ENCODE results near the gene RORC. TPM values are rescaled to one million over a fixed set of nuclear protein-coding genes. Genes with fewer than 3 reads are reported as not detected.
"Not testable (repeated sequence)": the region's sequence is repeated elsewhere in the genome, so short reads cannot be mapped to it uniquely, and the experiment has no call there.

The RORC gene
- total and polyA plus RNA-seq, 7 donors: 0.27 to 18.0 (median 3.9) TPM; not detected in 1

DNA sequence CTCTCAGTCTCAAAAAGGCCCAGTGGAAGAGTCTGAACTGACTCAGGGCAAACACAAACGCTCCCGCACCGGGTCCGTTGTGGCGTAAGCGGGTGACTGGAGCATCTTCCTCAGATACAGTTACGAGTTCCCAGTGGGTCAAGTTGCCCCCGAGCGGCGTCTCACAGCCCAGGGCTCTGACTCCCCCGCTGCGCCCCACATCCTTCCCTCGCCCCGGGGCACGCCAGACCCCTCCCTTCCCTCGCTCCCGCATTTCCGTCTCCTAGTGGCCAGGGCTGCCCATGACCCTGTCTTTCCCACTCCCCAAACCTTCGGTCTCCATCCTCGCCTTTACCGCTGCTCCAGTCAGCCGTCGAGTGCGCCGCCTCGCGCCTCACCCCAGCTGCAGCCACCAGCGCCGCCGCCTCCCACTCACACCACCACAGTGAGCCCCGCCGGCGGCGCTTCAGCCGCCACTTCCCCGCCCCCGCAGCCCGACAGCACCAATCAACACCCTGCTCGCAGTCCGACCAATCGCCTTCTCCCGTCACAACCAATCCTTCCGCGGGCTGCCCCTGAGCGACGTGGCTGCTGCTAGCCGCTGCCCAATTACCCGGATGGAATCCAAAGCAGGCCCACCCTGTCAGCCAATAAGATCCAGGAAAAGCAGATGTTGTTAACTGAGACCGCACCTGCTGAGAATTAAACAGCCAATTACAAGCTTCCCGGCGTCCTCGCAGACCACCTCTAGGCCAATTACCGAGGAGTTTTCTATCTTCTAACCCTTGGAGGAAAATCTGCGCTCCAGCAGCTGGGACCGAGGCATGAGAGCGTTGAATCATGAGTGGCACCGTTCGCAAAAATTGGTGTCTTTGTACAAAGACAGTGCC lies 41.3 kb downstream of the RORC start, which contains the start of gene TDRKH:
Gene TDRKH (minus strand): TSS at position 430 of the 869 bp plus-strand sequence. CDS start 7,478 bp downstream, outside the sequence.
- peak; percentile 99 for DNase-seq
- Histone ChIP-seq H3K4me1 (peaks cover 0 to 22% (median 12%) of the 10 kb centered on the region in 4 donors), H3K27me3 (no peaks in the 10 kb centered on the region), H3K36me3 (no peaks in the 10 kb centered on the region), H3K4me3 (peak within 1 kb of the TSS; percentile 47 to 91 (median 72)), H3K9me3 (no peaks in the 10 kb centered on the region), H3K27ac (peak within 1 kb of the TSS; percentile 58 to 81 (median 76))
- WGBS, 2 donors: 1% methylated on average over 58 of the region's 58 CpGs
- TF ChIP-seq EP300 (IDR thresholded peaks at IDR 0.05): no peak
- peak in 3 of 4 donors; percentile 49 to 80 (median 70) for TF ChIP-seq POLR2AphosphoS5 (IDR thresholded peaks at IDR 0.05)
- peak in 1 of 2 donors; percentile 51 for TF ChIP-seq POLR2A (IDR thresholded peaks at IDR 0.05)
- TF ChIP-seq, protein P1, sequence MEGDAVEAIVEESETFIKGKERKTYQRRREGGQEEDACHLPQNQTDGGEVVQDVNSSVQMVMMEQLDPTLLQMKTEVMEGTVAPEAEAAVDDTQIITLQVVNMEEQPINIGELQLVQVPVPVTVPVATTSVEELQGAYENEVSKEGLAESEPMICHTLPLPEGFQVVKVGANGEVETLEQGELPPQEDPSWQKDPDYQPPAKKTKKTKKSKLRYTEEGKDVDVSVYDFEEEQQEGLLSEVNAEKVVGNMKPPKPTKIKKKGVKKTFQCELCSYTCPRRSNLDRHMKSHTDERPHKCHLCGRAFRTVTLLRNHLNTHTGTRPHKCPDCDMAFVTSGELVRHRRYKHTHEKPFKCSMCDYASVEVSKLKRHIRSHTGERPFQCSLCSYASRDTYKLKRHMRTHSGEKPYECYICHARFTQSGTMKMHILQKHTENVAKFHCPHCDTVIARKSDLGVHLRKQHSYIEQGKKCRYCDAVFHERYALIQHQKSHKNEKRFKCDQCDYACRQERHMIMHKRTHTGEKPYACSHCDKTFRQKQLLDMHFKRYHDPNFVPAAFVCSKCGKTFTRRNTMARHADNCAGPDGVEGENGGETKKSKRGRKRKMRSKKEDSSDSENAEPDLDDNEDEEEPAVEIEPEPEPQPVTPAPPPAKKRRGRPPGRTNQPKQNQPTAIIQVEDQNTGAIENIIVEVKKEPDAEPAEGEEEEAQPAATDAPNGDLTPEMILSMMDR (IDR thresholded peaks at IDR 0.05): no peak
- intact Hi-C loops (cut with DNase I): no loop called here

- Histone ChIP-seq H3K36me3 (no peaks in the 10 kb centered on the region), H3K27me3 (no peaks in the 10 kb centered on the region), H3K4me1 (peaks cover 0 to 22% (median 12%) of the 10 kb centered on the region in 4 donors), H3K4me3 (no peak overlapping the region), H3K27ac (no peak overlapping the region), H3K9me3 (no peaks in the 10 kb centered on the region)
- intact Hi-C loops (cut with DNase I): no loop called here
- WGBS, 2 donors: 73 to 93% methylated on average over 3 of the region's 3 CpGs
- no peak for DNase-seq
- no peak for TF ChIP-seq POLR2A (IDR thresholded peaks at IDR 0.05)
- no peak for TF ChIP-seq EP300 (IDR thresholded peaks at IDR 0.05)
- TF ChIP-seq, protein P1 (IDR thresholded peaks at IDR 0.05): no peak
- no peak for TF ChIP-seq POLR2AphosphoS5 (IDR thresholded peaks at IDR 0.05)
Observed at GRCh38 chr1:151787689-151788088, 43.9 kb downstream of the RORC start.

- DNase-seq: no peak
- H3K4me3 ChIP-seq: no peak overlapping the region
- TF ChIP-seq POLR2A (IDR thresholded peaks at IDR 0.05): no peak
- TF ChIP-seq EP300 (IDR thresholded peaks at IDR 0.05): no peak
- TF ChIP-seq, protein P1 (IDR thresholded peaks at IDR 0.05): no peak
- TF ChIP-seq POLR2AphosphoS5 (IDR thresholded peaks at IDR 0.05): no peak
- intact Hi-C loops (cut with DNase I): no loop called here
- no peaks in the 10 kb centered on the region for H3K27me3 ChIP-seq
- peak overlapping the region in 1 of 4 donors; percentile 4 for H3K27ac ChIP-seq
- no peaks in the 10 kb centered on the region for H3K9me3 ChIP-seq
- no peaks in the 10 kb centered on the region for H3K4me1 ChIP-seq
- 70 to 87% methylated on average over 2 of the region's 2 CpGs for WGBS, 2 donors
- peaks cover 0 to 36% (median under 1%) of the 10 kb centered on the region in 4 donors for H3K36me3 ChIP-seq
Observed at GRCh38 chr1:151783796-151784195, 47.8 kb downstream of the RORC start.

- no peak for DNase-seq
- WGBS, 2 donors: 94 to 95% methylated on average over 3 of the region's 3 CpGs
- peaks cover 0 to 46% (median 3%) of the 10 kb centered on the region in 4 donors for H3K36me3 ChIP-seq
- no peak overlapping the region for H3K27ac ChIP-seq
- TF ChIP-seq POLR2AphosphoS5 (IDR thresholded peaks at IDR 0.05) (no peak), POLR2A (IDR thresholded peaks at IDR 0.05) (no peak), EP300 (IDR thresholded peaks at IDR 0.05) (no peak)
- TF ChIP-seq, protein P1 (IDR thresholded peaks at IDR 0.05): no peak
- no peaks in the 10 kb centered on the region for H3K27me3 ChIP-seq
- H3K4me3 ChIP-seq: no peak overlapping the region
- intact Hi-C loops (cut with DNase I): no loop called here
- no peaks in the 10 kb centered on the region for H3K9me3 ChIP-seq
- H3K4me1 ChIP-seq: no peaks in the 10 kb centered on the region
Observed at GRCh38 chr1:151782741-151783140, 48.9 kb downstream of the RORC start.

- WGBS, 2 donors: 86 to 89% methylated on average over 5 of the region's 5 CpGs
Observed at GRCh38 chr1:151782026-151782425, 49.6 kb downstream of the RORC start.

DNA sequence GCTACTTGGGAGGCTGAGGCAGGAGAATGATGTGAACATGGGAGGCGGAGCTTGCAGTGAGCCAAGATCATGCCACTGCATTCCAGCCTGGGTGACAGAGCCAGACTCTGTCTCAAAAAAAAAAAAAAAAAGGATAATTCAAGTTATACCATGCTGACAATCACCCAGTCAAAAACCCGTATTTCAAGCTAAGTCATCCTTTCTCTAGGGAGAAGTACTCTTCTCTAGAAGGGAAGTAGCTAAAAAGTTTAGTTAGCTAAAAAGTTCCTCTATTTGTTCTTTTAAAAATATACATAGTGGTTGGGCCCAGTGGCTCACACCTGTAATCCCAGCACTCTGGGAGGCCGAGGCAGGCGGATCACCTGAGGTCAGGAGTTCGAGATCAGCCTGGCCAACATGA lies 50.9 kb downstream of the RORC start:
- WGBS, 2 donors: 85 to 96% methylated on average over 5 of the region's 5 CpGs
- H3K27me3 ChIP-seq; H3K27ac ChIP-seq; H3K4me1 ChIP-seq; DNase-seq; H3K4me3 ChIP-seq; intact Hi-C loops (cut with DNase I); H3K9me3 ChIP-seq: not testable (repeated sequence)
- peaks cover 0 to 64% (median 3%) of the 10 kb centered on the region in 4 donors for H3K36me3 ChIP-seq

More at GRCh38 chr1:151782026-151782425, 49.6 kb downstream of the RORC start:
- intact Hi-C loops (cut with DNase I); DNase-seq; H3K9me3 ChIP-seq; H3K4me1 ChIP-seq; H3K27me3 ChIP-seq; H3K4me3 ChIP-seq; H3K27ac ChIP-seq: not testable (repeated sequence)
- peaks cover 0 to 51% (median 3%) of the 10 kb centered on the region in 4 donors for H3K36me3 ChIP-seq

All from sigmoid colon (tissue), 7 donors.